ENCODE measurements around the gene LAMA4.

The LAMA4 gene

DNA sequence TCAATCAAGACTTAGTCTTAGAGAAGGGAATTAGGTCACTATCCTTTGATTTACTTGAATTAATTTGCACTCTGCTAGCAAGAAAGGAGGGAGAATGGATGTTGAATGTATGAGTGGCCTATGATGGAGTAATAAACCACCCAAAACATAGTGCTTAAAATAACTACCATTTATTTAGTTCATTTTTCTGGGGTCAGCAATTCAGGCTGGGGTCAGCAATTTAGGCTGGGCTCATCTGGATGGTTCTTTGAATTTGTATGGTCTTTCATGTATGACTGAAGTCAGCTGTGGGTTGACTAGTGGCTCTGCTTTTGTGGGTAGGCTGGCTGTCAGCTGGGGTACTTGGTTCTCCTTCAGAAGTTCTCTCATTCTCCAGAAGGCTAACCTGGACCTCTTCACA, 21.0 kb upstream of the LAMA4 start:
- DNase-seq, result no peak

DNA sequence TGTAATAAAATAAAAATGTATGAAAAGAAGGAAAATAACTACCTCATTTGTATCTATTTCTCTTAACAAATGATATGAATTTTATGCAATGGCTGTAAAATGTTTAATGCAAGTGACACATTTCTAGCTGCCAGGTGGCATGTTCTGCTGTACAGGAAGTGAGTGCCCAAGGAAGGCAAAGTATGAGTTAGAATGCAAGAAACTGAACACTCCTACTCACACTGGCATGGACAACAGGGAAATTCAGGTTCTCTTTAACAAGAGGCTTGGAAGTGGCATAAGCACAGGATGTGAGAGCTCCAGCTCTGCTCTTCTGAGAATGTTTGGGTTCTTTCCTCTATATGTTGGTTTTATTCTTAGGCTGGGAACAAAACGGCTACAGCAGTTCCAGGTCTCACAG, 20.4 kb upstream of the LAMA4 start:
- no peak for DNase-seq

GRCh38 chr6:112272799-112273198, 18.4 kb upstream of the LAMA4 start:
- no peak for DNase-seq

DNA sequence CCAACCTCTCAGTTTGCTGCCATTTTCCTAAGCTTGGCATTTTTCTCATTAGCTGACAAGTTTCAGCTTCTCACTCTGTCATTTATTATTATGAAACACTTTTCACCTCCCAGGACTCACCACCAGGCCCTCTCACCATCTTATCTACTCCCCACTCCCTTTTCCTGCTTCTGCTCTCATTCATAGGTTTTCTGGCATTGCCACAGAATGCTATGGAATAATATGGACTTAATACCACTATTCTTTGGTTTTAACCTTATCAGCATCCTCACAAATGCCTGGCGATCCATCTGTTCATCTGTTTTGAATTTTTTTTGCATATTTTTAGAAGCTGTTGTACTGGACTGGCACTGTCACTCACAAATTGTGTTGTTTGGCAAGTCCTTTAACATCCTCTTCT, 16.4 kb upstream of the LAMA4 start:
- peak; percentile 43 for DNase-seq

DNA sequence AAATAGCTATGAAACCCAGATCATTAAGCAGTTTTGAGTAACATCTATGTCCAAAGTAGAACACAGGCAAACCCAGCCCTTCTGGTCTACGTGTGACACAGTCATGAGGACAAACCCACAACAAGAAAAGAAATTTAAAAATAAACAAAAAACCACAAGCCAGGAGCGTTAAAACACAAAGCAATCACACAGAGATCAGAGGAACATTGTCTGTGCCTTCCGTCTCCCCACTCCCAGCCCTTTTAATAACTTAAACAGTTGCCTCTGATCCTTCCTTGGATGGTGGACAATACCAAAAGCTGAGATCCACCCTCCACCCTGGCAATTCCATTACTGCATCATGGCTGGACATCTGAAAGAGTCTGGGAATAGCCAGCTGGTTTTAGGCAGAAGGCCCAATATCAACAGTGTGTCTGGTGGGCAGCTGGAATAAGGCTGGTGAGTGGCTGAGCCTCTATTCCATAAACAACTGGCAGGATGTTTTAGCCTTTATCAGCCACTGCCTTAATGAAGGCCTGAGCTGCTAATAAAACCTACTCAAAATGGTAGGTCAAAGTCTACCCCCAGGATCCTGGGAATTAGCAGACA, 15.7 kb upstream of the LAMA4 start:
- DNase-seq, result no peak

DNA sequence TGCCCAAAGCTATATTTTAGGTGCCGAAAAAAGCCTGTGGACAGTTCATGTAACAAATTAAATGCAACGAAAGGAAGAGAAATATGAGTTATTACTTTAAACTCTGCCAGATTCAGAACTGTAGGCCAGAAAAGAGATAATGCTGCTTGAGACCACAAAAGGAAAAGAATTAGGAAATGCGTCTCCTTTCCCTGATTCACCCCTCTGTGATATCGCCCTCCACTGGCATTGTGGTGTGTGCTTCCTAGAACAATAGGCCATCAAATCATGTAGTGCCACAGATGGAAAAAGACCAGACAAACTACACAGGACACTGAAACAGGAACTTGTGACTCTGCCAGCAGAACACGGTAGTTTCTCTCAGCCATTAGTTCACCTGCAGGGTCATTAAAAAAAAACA, 14.7 kb upstream of the LAMA4 start:
- peak; percentile 16 for DNase-seq

DNA sequence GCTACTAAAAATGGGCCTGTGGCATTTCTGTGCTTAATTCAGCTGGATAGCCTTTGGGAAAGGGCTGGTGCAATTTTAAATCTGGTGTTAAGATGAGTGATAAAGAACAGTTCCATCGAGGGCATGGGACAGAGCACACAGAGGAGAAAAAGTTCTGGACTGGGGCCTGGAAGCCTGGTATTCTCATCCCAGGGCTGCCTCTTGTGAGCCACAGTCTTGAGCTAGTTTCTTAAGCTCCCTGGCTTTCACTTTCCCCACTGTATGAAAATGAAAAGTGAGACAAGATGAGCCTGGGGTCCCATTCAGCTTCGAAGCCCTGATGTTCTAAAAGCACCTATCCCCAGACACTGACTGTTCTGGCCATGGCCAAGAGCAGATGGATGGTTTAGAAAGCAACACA, 14.3 kb upstream of the LAMA4 start:
- no peak for DNase-seq

- no peak for DNase-seq
Observed at GRCh38 chr6:112268019-112268418, 13.7 kb upstream of the LAMA4 start.

- no peak for DNase-seq
Observed at GRCh38 chr6:112266331-112266730, 12.0 kb upstream of the LAMA4 start.

DNA sequence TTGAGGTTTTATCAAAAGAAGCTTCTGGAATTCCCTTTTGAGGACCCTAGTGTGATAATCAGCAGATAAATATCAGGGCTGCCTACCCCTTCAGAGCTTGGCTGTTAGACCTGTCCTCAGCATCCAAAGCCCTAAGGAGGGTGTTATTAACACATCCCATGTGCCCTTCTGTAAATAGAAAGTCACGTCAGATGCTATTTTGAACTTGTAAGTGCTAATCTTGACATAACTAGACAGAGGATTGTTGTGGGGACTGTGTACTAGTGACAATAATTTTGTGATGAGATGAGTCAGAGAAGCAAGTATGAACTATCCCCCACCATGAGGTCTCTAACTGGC, 4.9 kb upstream of the LAMA4 start:
- no peak for DNase-seq

GRCh38 chr6:112258642-112259336, 4.4 kb upstream of the LAMA4 start:
- peak; percentile 30 for DNase-seq

DNA sequence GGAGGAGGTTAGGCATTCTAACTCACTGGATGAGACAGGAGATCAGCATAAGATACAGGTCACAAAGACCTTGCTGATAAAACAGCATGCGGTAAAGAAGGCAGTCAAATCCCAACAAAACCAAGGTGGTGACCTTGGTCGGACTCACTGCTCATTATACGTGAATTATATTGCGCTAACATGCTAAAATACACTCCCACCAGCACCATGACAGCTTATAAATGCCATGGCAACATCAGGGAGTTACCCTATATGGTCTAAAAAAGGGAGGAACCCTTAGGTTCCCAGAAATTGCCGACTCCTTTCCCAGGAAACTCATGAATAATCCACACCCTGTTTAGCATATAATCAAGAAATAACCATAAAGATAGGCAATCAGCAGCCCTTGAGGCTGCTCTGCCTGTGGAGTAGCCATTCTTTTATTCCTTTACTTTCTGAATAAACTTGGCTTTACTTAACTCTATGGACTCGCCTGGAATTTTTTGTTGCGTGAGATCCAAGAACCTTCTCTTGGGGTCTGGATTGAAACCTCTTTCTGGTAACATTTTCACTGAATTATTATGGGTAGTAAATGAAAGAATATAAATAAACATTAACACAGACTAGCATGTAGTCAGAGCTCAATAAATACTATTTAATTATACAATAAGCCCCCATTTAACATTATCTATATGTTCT, 3.0 kb upstream of the LAMA4 start:
- DNase-seq, result no peak

- DNase-seq, result peak; percentile 22
Observed at GRCh38 chr6:112254921-112255320, 554 bp upstream of the LAMA4 start.

- DNase-seq, result no peak
Observed at GRCh38 chr6:112253498-112253840, 898 bp downstream of the LAMA4 start.

GRCh38 chr6:112252571-112253497, 1.5 kb downstream of the LAMA4 start:
- no peak for DNase-seq

DNA sequence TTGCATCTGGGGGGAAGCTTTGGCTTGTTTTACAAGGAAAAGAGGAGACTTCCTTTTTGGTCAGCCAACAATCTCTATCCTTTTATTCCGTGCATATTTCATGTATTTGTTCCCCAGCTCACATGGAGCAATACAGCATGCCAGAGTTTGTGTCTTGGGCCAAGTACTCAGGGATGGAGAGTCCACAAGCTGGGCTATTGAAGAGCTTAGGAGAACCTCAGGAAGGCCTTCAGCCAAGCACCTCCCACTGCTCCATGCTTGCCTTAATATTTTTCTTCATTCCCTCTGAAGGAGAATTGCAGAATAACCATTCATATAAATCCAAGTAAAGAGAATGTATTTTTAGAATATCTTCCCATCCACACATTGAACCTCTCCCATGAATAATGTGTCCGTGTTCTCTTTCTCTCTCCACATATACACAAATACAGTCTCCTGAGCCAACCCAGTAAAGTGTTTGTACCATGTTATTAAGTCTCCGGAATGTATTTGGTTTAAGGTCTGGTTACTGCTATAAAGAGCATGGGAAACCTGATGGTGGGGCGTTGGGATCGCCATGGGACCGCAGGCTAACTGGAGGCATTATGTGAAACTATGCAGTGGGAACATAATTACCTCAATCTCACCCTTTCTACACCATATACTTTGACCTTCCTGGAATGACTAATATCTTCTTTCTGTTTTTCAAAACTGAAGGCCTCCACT, 3.0 kb downstream of the LAMA4 start:
- DNase-seq, result no peak

- no peak for DNase-seq
Observed at GRCh38 chr6:112249489-112249888, 4.9 kb downstream of the LAMA4 start.

DNA sequence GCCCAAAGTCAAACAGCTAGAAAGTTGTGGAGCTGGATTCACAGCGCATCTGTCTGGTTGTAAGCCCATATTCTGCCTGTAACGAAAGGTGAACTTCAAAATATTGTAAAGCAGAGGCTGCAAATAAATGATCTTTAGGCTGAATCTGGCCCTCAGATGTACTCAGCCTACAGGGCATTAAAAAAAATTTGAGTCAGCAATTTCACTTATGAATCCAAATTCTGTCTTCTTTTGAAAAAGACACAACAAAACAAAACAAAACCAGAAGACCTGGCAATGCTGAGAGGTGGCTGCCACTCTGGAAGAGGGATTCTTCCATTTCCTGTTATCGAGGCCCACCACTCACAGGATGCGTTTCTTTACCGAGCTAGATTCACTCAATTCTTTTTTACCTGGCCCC, 7.1 kb downstream of the LAMA4 start:
- DNase-seq, result no peak

DNA sequence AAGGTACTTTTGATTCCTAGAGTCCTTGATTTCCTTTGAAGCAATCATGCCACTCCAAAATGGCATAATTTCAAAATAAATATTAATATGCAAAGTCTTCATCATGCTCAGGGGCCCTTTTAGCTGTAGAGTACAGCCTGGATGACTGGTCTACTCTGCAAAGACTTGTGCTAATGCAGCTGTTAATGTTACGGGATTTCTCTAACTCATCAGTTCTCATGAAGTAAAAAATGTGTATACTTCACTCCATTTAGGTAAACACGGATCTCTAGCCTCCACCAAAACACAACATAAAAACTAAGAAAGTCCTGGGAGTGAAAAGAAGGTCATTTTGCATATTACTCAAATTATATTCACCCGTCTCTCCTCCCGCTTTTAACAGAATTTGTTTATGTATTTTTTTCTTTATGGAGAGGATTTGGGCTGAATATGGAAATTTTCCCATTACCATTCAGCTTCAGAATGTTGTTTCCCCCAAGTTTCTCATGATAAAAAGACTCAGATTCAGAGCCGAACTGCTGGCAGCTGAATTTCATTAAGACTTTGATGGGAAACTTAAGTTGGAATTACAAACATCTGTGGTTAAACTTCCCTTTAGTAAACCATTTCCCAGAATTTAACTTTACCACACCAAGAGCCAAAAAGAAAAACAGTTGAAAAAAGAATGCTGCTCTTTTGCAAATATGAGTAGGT, 8.7 kb downstream of the LAMA4 start:
- DNase-seq, result no peak

DNA sequence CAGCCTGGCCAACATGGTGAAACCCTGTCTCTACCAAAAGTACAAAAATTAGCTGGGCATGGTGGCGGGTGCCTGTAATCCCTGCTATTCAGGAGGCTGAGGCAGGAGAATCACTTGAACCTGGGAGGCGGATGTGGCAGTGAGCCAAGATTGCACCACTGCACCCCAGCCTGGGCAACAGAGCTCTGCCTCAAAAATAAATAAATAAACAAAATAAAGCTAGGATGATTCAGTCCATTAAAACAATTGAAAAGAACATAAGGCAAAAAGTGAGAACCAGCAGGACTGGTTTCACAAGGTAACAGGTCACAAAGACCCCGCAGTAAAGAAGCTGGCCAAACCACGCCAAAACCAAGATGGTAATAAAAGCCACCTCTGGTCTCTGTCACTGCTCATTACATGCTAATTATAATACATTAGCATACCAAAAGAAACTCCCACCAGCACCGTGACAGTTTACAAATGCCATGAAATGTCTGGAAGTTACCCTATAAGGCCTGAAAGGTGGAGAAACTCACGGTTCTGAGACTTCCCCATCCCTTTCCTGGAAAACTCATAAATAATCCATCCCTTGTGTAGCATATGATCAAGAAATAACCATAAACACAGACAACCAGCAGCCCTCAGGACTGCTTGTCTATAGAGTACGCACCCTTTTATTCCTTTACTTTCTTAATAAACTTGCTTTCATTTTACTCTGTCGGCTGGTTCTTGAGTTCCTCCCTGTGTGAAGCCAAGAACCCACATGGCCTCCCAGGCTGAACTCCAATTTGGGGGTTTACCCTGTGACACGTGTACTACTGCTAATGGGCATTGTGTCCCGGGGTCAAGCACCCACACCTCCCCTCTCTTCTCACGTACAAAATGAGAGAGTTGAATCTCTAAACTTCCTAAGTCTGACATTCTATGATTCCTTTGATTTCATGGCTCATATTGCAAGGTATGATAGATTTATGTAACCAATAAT, 10.2 kb downstream of the LAMA4 start:
- DNase-seq, result no peak

DNA sequence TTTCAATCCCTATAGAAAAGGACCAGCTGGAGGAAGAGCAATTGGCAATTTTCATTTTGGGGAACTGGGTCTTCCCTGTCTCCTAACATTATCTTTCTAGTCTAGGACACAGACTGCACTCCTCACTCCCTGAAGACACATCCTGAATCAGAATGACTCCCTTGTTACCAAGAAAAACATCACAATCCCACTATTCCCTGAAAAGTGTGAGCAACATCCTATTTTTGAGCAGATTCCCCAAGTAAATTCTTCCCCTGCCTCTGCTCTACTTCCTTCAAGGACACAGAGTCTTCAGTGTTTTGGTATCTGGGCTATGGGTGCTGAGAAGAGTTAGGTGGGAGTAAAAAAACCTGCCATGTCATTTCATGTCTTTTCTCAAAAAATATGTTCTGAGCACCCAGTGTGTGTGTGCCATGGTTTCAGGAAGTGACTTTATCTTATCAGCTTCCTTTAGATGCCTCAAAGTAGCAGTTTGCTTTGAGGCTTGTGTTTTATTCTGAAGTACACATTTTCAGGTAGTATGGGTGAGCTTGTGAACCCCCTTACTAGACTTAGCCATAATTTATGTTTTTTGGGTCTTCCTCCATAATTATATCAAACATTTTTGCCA, 12.4 kb downstream of the LAMA4 start:
- DNase-seq, result no peak
